ENCODE data around the gene KCNG2.
"Not testable (repeated sequence)": the region's sequence is repeated elsewhere in the genome, so short reads cannot be mapped to it uniquely, and the experiment has no call there.

The KCNG2 gene

DNA sequence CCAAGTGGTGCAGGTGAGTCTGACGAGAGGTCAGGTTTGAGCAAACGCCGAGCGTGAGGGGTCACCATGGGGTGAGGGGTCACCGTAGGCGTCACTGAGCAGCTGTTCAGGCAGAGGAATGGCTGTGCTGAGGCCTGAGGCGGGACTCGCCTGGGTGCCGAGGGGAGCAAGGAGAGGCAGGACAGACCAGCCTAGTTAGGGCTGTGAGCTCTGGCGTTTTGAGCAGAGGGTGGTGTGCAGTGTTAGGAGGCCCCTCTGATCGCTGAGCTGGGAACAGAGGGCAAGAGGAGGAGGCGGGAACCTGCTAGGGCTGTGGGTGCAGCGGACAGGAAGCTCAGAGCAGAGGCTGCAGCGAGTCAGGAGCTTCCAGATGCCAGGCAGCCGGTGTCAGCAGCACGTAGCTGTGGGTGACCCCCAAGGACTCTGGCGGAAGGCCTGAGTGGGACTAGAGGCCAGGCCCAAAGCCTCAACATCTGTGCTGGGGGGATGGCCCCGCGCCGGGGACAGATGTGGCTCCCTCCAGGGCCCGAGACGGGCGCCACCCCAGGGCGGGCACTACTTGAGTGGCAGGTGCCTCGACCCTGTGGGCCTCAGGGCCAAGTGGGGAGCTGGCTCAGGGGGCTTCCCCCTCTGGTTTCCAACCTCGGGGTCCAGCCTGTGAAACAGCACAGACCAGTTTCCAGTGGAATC, 55.7 kb downstream of the KCNG2 start:
- no peak for DNase-seq (ENCODE audit: low read depth in 3 of 3)

DNA sequence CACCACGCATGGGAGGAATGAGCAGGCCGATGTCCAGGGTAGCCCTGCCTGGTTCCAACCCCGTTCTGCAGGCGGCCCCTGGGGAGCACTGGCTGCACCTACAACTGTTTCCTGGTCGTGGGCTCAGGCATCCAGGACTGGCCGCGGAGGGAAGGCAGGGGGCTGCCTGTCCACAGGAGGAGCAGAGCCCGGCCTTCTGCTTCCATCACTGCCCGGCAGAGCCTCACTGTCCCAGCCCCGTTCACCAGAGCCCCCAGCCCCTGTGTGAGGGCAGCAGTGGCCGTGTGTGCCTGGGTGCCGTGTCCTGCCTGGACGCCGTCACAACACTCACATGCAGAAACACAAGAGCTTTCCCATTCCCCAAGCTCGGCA, 56.2 kb downstream of the KCNG2 start:
- no peak for DNase-seq (ENCODE audit: low read depth in 3 of 3)

- DNase-seq (ENCODE audit: low read depth in 3 of 3), result no peak
Measured at GRCh38 chr18:79855147-79855933, 57.6 kb downstream of the KCNG2 start.

DNA sequence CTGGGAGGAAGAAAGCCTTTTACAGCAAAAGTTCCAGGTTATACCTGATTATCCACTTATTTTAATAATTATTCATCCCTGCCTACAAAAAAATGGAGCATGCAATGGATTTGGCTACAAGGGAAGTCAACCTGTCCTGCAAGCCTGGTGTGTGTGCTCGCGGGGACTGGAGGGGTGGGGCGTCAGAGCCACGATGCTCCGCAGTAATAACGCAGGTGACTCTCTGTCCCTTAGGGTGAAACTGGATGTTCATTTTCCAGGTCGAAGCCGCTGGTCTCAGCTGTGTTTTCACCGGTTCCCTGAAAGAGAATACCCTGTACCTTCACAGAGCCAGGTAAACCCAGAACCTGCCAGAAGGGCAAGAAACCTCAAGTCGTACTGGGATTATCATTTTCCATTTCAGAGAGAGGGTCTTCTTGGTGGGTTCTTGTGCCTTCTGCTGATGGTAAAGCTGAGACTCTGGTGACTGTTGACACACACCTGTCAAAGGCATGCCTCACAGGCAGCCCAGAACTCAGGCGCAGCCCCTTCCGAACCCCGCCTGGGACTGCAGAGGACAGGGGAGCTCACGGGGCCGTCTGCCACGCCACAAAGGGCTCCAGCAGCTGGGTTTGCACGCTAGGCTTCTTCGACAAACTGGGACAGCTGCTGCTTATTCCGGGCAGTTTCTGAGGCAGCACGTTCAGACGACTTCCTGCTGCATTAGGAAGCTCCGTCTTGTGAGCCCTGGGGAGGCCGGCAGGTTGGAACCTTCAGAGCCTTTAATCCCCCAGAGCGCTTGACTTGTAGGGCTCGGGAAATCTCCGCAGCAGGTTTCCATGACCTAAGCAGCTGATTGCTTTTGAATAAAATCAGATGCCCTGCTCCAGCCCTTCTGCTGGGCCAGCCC, 58.6 kb downstream of the KCNG2 start:
- DNase-seq (ENCODE audit: low read depth in 3 of 3), result no peak

GRCh38 chr18:79857082-79857671, 59.4 kb downstream of the KCNG2 start:
- no peak for DNase-seq (ENCODE audit: low read depth in 3 of 3)

DNA sequence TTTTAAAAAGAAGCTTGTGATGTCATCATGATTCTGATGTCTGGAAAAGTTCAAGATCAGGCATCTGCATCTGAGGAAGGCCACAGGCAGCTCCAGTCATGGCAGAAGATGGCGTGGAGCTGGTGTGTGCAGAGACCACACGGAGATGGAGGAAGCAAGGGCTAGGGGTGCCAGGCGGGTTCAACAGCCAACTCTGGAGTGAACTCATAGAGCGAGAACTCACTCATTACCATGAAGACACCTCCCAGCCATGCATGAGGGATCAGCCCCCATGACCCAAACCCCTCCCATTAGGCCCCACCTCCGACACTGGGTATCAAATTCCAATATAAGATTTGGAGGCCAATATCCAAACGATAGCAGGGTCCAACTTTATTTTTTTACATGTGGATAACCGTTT, 61.6 kb downstream of the KCNG2 start:
- no peak for DNase-seq (ENCODE audit: low read depth in 3 of 3)

- DNase-seq (ENCODE audit: low read depth in 3 of 3), result no peak
Measured at GRCh38 chr18:79861687-79862086, 63.9 kb downstream of the KCNG2 start.

- DNase-seq (ENCODE audit: low read depth in 3 of 3), result no peak
Measured at GRCh38 chr18:79862562-79862961, 64.8 kb downstream of the KCNG2 start.

DNA sequence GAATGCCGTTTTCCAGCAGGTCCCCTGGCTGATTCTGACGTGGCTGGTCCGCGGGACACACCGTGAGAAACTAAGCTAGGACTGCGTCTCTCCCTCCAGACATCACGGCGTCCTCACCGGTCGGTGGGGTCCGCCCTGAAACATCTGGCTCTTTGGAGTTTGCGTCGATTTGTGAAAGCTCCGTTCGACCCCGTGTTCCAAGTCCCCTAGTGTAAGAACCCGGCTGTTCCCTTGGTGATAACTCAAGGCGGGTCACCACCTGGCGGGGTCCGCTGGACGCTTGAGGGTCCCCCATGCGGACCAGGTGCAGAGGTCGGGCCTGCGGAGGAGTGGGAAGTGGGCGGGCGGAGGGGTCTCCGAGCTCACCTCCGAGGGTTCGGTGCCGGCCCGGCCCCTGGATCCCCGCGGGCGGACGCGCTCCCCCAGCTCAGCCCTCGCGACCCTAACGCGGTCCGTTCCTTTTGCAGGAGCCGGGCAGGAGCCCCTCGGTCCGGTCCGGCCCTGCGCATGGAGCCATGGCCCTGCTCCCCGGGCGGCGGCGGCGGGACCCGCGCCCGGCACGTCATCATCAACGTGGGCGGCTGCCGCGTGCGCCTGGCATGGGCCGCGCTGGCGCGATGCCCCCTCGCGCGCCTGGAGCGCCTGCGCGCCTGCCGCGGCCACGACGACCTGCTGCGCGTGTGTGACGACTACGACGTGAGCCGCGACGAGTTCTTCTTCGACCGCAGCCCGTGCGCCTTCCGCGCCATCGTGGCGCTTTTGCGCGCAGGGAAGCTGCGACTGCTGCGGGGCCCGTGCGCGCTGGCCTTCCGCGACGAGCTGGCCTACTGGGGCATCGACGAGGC, 65.6 kb downstream of the KCNG2 start:
- no peak for DNase-seq (ENCODE audit: low read depth in 3 of 3)

- DNase-seq (ENCODE audit: low read depth in 3 of 3), result no peak
Measured at GRCh38 chr18:79864006-79864725, 66.4 kb downstream of the KCNG2 start.

GRCh38 chr18:79864955-79865354, 67.2 kb downstream of the KCNG2 start:
- DNase-seq (ENCODE audit: low read depth in 3 of 3), result not testable (repeated sequence)

DNA sequence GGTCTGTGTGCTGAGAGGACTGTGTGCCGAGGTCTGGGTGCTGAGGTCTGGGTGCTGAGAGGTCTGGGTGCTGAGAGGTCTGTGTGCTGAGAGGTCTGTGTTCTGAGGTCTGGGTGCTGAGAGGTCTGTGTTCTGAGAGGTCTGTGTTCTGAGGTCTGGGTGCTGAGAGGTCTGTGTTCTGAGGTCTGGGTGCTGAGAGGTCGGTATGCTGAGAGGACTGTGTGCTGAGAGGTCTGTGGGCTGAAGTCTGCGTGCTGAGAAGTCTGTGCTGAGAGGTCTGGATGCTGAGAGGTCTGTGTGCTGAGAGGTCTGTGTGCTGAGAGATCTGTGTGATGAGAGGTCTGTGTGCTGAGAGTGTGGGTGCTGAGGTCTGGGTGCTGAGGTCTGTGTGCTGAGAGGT, 68.2 kb downstream of the KCNG2 start:
- not testable (repeated sequence) for DNase-seq (ENCODE audit: low read depth in 3 of 3)

- DNase-seq (ENCODE audit: low read depth in 3 of 3), result no peak
Measured at GRCh38 chr18:79866889-79867574, 69.3 kb downstream of the KCNG2 start.

GRCh38 chr18:79867666-79868065, 69.9 kb downstream of the KCNG2 start:
- DNase-seq (ENCODE audit: low read depth in 3 of 3), result no peak

- DNase-seq (ENCODE audit: low read depth in 3 of 3), result no peak
Measured at GRCh38 chr18:79868168-79868784, 70.5 kb downstream of the KCNG2 start.

- DNase-seq (ENCODE audit: low read depth in 3 of 3), result no peak
Measured at GRCh38 chr18:79868811-79869541, 71.2 kb downstream of the KCNG2 start.

DNA sequence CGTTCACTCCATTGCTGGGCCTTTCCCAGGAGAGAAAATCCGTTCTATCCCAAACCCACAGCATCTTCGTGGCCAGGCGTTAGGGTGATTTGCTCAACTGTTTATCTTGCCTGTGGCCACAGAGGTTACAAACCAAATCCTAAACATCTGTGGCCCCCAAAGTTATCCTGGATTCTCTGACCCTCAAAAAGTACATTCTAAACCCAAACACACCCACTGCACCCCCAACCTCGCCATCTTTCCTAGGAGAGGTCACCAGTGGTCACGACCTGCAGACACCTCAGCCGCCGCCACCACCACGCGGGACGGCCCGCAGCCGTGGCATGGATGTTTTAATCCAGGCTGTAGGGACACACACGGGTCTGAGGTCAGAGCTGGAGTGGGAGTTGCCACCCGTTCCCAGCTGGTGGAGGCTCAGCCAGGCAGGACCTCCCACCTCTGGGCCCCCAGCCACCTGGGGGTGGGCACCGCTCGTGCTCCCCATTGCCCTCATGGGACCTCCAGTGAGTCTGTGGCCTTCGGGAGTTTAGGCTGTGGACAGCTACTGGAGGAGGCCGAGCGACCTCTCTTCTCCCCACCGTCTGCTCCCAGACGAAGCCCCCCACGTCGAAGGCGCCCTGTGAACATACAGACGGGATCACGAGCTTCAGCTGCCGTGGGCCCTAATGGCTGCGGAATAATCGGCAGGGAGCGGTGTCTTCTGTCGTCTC, 72.0 kb downstream of the KCNG2 start:
- no peak for DNase-seq (ENCODE audit: low read depth in 3 of 3)
